Ramos (cell line): ENCODE results near the gene GMDS.

ENCODE experiments used
- in situ Hi-C: fragments of 300-500 bp; cut with MboI; formaldehyde crosslinking; loops from one replicate; pipeline ENCODE4 v1.14.3; 2022; ENCODE audit warnings: low sequenced_read_pairs; ENCODE audit not compliant: unreplicated experiment

Gene GMDS

DNA sequence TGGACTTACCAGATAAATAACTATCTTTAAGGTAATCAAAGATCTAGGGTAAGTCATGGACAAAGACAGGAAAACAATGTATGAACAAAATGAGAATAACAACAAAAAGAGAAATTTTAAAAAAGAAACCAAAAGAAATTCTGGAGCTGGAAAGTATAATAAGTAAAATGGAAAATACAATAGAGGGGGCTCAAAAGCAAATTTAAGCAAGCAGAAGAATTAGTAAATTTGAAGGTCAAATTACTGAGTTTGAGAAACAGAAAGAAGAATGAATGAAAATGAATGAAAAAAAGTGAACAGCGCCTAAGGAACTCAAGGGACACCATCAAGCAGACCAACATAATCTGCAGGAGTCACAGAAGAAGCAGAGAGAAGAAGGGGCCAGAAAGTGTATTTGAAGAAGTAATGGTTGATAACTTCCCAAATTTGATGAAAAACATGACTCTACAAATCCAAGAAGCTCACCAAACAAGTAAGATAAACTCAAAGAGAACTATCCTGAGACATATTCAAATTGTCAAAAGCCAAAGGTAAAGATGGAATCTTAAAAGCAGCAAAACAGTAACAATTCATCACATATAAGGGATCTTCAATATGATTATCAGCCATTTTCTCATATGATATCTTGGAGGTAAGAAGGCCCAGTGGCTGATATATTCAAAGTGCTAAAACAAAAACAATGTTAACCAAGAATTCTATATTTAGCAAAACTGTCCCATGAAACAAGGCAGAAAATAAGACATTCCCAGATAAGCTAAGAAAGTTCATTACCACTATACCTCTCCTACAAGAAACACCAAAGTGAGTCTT is 417.2 kb downstream of the GMDS start:
- in situ Hi-C loops, result no loop called here

DNA sequence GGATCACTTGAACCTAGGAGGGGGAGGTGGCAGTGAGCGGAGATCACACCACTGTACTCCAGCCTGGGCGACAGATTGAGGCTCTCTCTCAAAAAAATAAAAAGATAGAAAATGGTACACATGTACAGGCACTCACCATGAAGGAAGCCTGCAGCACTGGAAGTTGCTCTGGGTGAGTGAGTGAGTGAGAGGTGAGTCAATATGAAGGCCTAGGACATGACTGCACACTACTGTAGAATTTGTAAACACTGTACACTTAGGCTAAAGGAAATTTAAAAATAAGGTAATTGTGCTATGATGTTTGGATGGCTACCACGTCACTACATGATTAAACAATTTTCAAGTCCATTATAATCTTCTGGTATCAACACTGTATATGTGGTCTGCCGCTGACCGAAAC is 419.5 kb downstream of the GMDS start:
- in situ Hi-C loops, result no loop called here

DNA sequence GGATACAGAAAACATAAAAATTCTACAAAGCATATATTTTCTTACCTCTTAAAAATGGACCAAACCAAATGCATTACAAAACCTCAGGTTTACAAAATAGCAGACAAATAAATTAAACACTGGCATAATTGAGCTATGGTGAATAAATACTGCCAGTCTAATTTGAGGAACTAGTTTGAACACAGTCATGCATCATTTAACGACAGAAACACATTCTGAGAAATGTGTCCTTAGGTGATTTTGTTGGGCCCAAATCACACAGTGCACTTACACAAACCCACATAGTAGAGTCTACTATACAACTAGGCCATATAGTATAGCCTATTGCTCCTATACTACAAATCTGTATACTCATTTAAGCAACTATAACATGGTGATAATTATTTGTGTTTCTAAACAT is 420.1 kb downstream of the GMDS start:
- in situ Hi-C loops, result no loop called here

DNA sequence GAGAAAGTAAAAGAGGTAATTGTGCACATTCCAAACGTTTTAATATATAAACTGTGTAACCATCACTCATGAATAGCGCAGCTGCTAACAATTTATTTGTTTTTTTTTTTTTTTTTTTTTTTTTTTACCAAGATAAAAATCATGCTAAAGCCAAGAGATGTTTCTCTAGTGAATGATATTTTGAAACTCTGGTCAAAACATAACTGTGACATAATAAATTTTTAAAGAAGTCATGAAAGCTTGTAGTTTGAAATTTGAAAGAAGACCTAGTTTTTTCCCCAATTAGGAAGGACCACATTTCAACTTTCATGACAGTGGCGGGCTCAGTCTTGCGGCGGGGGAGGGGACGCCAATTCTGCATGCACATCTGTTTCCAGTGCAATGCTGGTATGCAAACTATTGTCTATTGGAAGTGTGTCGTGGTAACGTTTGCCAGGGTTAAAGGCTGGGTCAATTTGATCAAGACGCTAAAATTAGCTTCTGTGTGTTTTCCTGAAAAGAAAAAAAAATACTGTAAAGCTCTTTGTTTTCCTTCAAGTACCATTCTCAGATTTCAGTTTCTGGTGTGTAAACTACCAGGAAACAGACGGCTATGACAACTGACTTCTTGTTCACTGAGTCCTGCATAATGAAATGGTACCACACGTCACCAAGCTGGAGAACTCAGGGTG is 423.8 kb downstream of the GMDS start:
- in situ Hi-C loops, result no loop called here

DNA sequence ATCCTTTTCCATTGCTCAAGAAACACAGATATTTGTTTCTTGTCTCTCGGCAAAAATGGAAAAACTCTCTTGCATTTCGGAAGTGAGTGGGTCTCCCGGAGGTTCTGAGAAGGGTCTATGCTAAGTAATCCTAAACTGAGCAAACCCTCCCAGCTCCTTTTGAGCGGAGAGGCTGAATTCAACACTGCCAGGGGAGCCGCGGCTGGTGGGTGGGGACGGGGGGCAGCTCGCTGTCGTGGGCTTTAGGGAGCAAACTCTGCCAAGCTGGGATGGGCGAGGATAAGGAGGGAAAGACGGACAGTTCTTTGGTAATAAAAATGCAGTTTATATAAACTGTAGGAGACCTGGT is 424.3 kb downstream of the GMDS start:
- in situ Hi-C loops, result no loop called here

DNA sequence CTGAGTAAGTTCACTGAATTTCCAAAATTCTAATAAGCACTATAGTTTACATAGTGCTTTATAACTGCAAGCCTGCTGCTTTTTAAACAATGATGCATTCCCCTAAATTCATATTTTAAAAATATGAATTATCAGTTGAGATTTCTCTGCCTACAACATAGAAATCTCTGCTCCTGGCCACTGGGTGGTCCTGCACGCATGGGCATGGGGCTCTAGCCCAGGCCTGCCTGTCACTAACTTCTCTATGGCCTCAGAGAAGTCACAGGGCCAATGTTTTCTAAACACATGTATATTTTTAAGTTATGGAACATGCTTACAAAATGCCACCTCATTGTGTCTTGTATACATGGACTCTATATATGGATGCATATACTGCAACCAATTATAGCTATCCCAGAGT is 424.7 kb downstream of the GMDS start:
- in situ Hi-C loops, result no loop called here

DNA sequence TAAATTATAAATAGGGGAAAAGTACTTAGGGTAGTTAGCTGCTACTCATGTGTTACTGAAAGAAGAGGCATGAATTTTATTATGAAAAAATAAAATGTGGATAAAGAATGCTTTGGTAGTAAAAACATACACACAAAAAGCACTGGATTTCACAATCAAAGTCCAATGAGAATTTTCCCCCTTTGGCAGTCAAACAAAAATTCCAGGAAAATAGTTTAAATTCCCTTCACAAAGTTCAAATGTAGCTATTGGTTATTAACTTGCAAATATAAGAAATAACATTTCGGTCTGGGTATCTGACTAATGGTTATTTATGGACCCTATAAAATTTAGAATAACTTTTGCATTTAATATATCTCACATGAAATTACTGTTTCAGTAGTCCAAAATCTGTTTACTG is 425.2 kb downstream of the GMDS start:
- in situ Hi-C loops, result no loop called here

DNA sequence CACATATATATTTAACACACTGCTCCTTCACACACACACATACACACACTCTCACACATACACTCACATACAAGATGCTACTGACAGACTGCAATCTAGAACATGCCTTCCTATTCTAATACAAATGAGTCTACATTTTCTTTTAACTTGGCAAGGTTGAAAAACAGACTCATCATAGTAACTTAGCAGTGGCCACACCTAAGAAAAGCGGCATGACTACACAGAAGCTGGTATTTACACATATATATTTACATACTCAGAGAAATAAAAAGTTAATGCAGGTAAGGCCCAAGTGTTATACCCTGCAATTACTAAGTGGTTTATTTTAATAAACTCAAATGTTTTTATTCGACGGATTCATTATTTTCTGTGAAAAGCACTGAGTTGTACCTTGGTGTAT is 426.4 kb downstream of the GMDS start:
- in situ Hi-C loops, result no loop called here

DNA sequence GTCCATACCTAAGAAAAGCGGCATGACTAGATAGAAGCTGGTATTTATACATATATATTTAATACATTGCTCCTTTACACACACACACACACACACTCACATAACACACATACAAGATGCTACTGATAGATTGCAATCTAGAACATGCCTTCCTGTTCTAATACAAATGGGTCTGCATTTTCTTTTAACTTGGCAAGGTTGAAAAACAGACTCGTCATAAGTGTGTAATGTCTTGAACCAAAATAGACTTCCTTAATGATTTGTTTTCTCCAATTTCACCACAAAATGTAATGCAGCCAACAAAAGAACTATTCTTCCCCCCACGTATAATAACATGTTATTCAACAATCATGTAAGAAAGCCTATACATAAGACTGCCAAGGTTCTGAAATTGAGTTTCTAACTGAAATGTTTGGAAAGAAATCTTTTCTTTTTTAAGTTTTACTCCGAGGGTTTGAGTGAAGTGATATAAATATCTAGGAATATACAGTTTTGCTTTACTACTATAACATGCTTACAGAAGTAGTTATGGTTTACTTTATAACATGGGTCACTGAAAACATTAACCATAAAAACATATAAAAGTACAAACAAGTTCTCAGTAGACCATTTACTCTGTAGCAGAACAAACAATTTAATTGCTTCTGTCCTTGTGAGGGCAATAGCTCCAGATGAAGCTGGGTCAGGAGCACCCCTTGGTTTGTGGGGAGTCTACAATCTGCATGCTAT is 428.2 kb downstream of the GMDS start:
- in situ Hi-C loops, result no loop called here

DNA sequence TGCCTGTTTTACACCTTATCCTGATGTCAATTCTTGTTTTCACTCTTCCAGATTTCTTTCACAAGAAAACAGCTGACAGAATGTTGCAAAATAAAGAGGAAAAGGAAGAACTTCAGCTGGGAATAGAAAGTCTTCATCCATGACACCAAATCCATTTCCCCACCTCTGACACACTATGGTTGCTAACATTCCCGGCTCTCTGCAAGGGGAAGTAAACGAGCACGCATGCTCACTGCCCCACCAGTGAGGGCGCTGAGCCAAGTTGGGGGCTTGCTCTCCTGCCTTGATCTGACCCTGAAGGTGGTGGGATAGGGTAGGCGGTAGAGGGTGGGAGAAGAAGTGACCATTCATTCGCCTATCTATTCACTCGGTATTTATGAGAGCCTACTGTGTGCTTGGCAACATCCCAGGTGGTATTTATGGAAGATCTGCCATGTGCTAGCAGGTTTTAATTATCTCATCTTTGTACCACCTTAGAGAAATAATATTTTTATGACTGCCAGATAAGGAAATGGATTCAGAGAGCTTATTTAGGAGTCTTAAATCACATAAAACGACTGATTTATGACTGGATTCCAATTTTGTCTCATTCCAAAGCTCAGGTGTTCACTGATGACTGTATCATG is 429.5 kb downstream of the GMDS start:
- in situ Hi-C loops, result no loop called here

DNA sequence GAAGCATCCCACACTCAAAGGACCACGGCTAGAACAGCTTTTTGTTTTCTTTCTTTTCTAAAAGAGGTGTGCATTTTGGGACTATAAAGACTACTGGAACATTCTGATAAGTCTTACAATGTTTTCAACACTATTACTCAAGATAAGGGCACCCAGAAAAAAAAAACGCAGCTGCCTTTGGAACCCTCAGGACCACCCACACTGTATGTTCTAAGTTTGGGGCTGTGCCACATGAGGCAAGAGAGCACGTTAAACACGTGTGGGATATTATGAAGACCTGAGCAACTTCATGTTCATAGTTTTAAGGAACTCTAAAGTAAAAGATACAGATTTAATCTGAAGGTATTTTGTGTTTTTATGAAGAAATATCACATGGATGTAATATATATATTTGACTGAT is 431.1 kb downstream of the GMDS start:
- in situ Hi-C loops, result no loop called here

DNA sequence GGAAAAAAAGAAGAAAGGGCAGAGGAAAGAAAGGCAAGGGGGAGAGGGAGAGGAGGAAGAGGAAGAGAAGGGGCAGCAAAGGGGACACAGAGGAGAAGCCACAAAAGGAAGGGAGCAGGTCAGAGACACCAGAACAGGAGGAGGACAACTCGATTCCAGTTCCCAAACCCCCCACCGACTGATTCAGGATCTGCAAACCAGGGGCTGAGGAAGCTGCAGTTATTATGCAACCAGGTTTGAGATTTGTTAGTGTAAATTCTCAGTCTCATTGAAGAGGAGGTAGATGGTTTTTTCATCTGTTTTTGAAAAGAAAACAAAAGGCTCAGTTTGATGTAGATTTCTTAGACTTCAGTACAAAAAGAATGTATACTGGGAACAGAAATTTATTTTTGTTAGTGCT is 432.9 kb downstream of the GMDS start:
- in situ Hi-C loops, result no loop called here

DNA sequence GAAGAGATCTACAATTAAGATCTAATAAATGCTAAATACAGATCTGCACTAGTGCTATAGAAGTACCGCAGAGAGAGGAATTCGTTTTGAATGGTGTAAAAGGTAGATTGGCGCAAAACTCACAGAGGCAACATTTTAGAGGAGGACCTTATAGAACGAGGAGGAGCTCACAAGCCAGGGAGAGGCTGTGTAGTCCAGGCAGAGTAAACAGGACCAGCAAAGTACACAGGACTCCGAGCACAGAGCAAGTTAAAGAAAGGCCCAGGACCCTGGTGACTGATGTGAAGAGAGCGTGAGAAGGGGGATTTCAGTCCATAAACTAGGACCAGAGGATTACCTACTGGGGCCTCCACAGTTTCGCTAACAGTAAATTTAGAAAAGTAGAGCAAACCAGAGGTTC is 433.4 kb downstream of the GMDS start:
- in situ Hi-C loops, result no loop called here

DNA sequence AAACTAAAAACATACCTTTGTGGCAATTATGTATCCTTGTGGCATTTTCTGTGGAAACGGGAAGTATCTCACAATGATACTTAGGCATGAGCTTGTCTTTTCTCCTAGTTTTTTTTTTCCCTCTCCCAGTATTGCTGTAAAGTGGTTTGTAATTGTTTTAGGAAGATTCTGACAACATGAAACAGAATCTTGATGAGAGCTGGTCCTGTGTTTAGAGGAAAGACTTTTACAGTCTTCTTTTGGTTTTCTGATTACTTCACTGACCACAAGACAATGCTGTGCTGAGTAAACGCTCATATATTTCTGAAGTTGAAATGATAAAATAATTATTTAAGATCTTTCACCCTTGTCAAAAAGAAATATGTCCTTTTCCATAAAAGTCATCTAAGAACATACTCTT is 434.5 kb downstream of the GMDS start:
- in situ Hi-C loops, result no loop called here

DNA sequence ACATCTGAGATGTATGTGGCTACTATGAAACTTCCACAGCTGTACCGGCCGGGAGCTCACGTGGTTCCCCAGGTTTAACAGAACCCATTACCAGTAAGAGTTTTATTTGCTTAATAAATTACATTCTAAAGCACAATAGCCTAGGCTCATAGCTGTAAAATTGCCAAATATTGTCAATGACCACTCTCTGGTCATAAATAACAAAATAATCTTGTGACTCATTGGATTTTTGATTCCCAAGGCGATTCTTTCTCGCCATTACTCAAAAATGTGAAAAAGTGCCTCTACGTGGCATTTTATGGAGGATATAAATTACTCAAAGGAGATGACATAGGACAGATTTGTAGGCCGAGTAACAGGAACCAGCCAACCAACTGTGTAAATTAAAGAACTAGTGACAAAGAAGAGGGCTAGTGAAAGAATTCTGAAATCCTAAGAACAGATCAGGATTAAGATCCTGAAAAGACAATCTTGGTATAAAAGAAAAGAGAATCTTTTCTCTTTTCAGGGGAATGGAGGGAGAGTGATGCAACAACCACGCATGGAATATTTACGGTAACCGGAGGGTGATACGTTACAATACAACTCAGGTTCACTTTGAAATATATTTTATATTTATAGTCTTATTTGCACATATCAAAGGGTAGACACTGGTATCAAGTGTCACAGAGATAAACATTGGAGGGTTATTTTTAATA is 436.0 kb downstream of the GMDS start:
- in situ Hi-C loops, result no loop called here

DNA sequence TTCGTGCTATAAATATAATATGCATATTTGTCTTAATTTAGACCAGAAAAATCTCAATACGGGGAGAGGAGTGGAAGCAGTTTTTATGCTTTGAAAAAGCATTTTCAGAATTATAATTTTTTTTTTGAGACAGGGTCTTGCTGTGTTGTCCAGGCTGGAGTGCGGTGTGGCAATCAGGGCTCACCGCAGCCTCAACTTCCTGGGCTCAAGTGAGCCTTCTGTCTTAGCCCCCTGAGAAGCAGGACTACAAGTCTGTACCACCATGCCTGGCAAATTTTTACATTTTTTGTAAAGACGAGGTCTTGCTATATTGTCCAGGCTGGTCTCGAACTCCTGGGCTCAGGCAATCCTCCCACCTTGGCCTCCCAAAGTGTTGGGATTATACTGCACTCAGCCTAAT is 438.5 kb downstream of the GMDS start:
- in situ Hi-C loops, result no loop called here

DNA sequence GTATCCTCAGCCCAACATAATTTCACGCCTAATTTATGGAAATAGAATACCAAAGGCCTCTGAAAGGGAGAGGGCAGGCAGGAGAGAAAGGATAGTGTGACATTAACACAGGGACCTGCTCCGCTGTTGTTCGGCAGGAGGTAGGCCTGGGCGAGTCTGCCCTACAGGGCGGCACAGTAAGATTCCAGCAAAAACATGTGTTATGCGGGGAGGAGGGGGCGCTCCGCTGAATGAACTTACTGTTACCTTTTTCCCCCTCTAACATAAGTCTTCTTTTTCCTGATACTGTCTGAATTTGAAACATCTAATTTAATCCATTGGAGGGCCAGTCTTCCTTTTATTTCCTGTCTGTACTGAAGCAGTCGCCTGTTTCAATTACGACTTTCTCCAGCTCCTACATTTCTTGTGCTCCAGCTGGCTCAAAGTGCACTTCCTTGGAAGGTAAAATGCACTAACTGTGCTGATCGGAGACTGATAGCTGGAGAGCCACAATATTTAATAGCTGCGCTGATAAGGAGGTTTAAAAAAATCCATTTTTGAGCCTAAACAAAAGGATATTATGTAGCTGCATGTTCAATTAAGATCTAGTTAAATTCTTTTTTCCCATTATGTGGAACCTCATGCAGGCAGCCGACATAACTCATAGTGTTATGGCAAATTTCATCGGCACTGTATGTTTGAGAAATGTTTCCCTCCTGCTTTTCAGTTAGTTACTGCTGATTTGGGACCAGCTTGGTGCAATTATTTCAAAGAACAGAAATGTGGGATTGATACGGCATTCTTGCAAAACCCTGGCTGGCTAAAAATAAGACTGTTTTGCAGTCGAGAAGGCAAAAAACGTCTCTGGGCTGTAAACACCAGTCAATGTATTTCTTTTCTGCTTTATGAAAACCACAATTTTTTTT is 442.7 kb downstream of the GMDS start:
- in situ Hi-C loops, result no loop called here

DNA sequence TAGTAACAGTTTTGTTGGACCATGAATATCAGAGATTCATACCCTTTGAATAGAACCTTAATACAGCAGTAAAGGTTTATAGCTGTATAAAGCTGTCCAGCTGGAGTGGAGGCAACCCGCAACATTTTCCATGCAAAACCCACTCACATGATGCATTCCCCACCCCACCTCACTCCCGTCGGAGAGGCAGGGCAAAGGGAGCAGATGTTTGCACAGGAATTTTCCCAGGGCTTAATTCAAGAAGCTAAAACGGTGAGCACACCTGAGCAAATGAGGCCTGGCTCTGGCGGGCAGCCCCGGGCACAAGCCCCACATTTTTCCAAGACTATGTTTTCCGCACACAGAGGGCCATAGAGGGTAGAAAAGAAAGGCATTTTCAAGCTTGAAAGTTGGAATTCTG is 444.0 kb downstream of the GMDS start:
- in situ Hi-C loops, result no loop called here

DNA sequence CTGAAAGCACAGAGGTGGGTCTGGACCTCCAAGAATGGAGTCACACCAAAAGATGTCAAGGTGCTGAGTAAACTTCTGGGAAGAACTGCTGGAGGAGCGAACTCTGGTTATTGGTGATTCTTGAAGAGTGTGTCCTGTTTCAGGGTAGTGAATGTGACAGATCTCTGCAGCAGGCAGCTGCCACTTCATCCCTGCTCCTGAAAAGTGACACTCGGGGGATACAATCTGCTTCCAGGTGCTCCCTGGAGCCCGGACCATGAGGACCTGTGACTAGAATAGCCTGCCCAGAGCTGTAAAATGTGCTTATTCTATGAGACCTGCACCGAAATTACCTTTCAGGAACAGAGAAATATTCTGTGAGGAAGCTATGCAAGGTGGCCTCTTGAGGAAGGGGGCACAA is 444.6 kb downstream of the GMDS start:
- in situ Hi-C loops, result no loop called here

DNA sequence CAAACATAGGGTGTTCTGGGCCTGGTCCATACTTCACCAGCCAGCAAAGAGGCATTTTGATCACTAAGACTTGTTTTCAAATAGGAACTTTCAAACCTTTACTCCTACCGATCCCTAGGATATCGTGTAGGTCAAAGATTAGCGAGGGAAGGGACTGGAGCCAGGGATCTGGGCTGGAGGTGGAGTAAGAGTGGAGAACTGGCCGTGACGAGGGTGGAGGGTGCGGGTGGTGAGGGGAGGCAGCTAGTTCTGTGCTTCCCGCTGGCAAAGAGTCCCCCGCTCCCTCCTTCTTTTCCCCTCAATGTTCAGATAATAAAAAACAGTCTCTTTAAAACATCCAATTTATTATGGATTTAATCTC is 446.5 kb downstream of the GMDS start:
- in situ Hi-C loops, result no loop called here
